NB4 (cell line): ENCODE measurements around the gene ILF3.
A peak's percentile ranks its signal among the peaks of the same experiment; 100 is the strongest.

Experiments
- DNase-seq: peaks from one replicate; pipeline ENCODE4 v3.0.0; 2010; ENCODE audit warnings: low read depth
- H3K4me3 ChIP-seq: one replicate; pipeline ENCODE4 v1.5.1; 2011; ENCODE audit warnings: mild to moderate bottlenecking, low read depth, low read length, moderate library complexity
- CTCF ChIP-seq: IDR thresholded peaks from one replicate; pipeline ENCODE4 v1.5.1; 2012; ENCODE audit warnings: low read depth, low read length
- MAX ChIP-seq: IDR thresholded peaks from 2 replicates; pipeline ENCODE4 v1.6.1; 2011; ENCODE audit warnings: low read depth, low read length
- MYC ChIP-seq: IDR thresholded peaks from 2 replicates; pipeline ENCODE4 v1.6.1; 2011; ENCODE audit warnings: low read depth, low read length
- POLR2A ChIP-seq: IDR thresholded peaks from 2 replicates; pipeline ENCODE4 v1.6.1; 2011; ENCODE audit warnings: mild to moderate bottlenecking; ENCODE audit not compliant: insufficient read length; ENCODE audit errors: extremely low read depth

ILF3 gene

GRCh38 chr19:10642473-10643171 is 11.5 kb upstream of the ILF3 start:
- no peak for DNase-seq
- no peak overlapping the region for H3K4me3 ChIP-seq

GRCh38 chr19:10643172-10643967 is 10.8 kb upstream of the ILF3 start:
- H3K4me3 ChIP-seq: no peak overlapping the region
- TF ChIP-seq MYC (no peak), MAX (peak; percentile 58), POLR2A (no peak), CTCF (no peak)
- DNase-seq: no peak

More at GRCh38 chr19:10642473-10643171, 11.5 kb upstream of the ILF3 start:
- TF ChIP-seq MYC (no peak), MAX (no peak), POLR2A (no peak), CTCF (no peak)

- TF ChIP-seq POLR2A (no peak), MYC (no peak), CTCF (no peak), MAX (no peak)
- DNase-seq: no peak
- H3K4me3 ChIP-seq: no peak overlapping the region
Observed at GRCh38 chr19:10643968-10644259, 10.2 kb upstream of the ILF3 start.

- peak; percentile 93 for DNase-seq
- peak; percentile 81; the same call in 1 of the 2 replicates for TF ChIP-seq MAX
- TF ChIP-seq CTCF: peak; percentile 100
- TF ChIP-seq MYC: peak; percentile 67
- TF ChIP-seq POLR2A: no peak
- H3K4me3 ChIP-seq: no peak overlapping the region
Observed at GRCh38 chr19:10644260-10645007, 9.7 kb upstream of the ILF3 start.

GRCh38 chr19:10646456-10647159 is 7.5 kb upstream of the ILF3 start:
- DNase-seq: no peak
- H3K4me3 ChIP-seq: no peak overlapping the region
- no peak for TF ChIP-seq MYC
- no peak for TF ChIP-seq POLR2A
- no peak for TF ChIP-seq MAX
- no peak for TF ChIP-seq CTCF
